GM19099 (cell line): ENCODE data around the gene SHROOM3.

ENCODE experiments used
- POLR2A ChIP-seq: IDR thresholded peaks from 3 replicates; pipeline ENCODE4 v1.6.1; 2011; ENCODE audit warnings: low read depth; ENCODE audit not compliant: insufficient read length; ENCODE audit errors: extremely low read depth

Gene SHROOM3

DNA sequence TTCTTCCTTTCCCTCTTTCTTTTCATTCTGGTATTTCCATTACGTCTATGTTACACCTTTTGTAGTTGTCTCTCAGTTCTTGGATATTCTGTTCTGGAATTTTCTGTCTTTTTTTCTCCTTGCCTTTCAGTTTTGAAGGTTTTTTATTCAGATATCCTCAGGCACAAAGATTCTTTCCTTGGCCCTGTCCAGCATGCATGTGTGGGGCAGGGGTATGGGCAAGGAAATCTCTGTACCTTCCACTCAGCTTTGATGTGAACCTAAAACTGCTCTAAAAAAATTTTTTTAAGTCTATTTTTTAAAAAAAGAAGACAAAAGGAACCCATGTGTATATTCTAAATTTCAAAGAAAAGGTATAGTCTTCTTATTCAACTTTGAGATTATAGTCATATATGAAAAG, 282.4 kb downstream of the SHROOM3 start:
- no peak for TF ChIP-seq POLR2A

DNA sequence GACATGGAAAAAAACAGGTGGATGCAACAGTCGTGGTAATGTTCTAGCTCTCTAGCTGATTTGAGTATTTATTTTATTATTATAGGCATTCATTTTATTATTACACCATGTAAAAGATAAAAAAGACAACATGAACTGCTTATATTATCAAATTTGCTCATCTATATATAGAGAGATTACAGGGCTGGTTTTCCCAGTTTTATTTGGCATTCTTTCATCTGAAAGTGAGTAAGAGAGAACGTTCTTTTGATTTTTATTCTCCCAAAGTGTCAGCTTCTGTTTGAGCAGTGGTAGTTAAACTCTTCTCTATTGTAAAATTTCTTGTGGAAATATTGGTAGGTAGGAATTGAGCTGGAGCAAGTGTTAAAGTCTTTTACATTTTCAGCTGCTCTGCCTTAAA, 283.0 kb downstream of the SHROOM3 start:
- no peak for TF ChIP-seq POLR2A

- no peak for TF ChIP-seq POLR2A
Observed at GRCh38 chr4:76718831-76719230, 283.8 kb downstream of the SHROOM3 start.

DNA sequence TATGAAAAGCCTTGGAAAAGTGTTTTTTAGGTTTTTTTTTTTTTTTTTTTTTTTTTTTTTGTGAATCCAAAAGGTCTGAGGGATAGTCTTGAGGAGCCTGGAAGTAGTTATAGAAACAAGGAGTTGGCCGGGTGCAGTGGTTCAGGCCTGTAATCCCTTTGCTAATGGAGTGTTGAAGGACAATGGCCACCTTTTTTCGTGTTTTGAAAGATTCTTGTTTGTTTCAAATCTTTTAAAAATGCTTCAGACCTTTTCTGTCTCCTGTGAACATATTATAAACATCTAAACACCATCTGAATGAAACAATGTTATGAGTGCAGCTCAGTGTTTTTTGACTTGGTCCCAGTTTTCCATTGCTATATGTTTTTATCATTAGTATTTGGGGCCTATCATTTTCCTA, 285.1 kb downstream of the SHROOM3 start:
- TF ChIP-seq POLR2A, result no peak

GRCh38 chr4:76722838-76723237, 287.8 kb downstream of the SHROOM3 start:
- no peak for TF ChIP-seq POLR2A

GRCh38 chr4:76723373-76723772, 288.3 kb downstream of the SHROOM3 start:
- TF ChIP-seq POLR2A, result no peak

DNA sequence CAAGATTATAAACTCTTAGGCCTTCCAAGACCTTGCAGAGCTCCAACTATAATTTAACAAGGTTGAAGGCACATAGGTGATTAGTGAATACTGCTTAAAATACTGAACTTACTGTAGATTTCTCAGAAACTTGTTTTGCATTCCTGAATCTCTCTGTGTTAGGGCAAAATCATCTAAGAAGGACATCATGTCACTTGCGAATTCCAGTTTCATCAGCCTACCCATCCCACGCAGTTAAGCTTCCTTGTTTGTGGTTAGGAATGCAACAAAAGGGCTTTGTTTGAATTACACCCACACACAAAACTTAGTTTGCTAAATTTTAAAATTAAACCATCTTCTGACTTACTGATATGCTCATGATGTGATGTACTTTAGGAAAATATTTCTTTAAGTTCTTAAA, 288.9 kb downstream of the SHROOM3 start:
- TF ChIP-seq POLR2A, result no peak

GRCh38 chr4:76725039-76725438, 290.0 kb downstream of the SHROOM3 start:
- no peak for TF ChIP-seq POLR2A

DNA sequence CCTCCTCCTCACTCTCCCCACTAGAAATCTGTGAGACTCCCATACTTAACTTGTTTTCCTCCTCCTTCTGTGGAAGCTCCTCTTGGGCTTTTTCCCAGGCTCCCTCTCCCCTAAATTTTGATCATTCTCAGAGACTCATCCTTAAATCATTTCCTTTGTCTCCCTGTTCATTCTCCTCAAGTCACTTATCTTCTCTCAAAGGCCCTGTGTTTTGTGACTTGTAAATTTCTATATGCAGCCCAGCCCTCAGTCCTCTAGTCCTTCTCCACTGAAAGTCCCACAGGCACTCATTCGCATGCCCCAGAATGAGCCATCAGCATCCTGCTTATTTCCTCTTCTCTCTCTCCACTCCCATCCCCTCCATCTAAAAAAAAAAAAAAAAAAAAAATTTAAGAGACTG, 291.1 kb downstream of the SHROOM3 start:
- TF ChIP-seq POLR2A, result no peak

DNA sequence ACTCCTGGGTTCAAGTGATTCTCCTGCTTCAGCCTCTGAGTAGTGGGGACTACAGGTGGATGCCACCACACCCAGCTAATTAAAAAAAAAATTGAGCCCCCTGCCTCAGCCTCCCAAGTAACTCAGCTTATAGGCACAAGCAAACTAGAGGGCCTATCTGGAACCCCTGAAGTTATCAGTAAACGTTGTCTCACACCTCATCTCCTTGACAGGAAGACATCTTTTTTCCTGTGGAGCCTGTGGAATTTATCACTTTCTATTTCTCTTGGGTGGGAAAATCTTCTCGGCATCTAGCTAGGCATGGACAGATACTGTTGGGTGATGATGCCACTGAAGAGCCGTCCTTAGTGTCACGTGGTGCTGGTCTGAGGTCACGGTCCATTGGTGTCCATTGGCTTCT, 291.6 kb downstream of the SHROOM3 start:
- TF ChIP-seq POLR2A, result no peak

- TF ChIP-seq POLR2A, result no peak
Observed at GRCh38 chr4:76729460-76729859, 294.4 kb downstream of the SHROOM3 start.

GRCh38 chr4:76729980-76730379, 295.0 kb downstream of the SHROOM3 start:
- no peak for TF ChIP-seq POLR2A

- TF ChIP-seq POLR2A, result no peak
Observed at GRCh38 chr4:76732246-76732645, 297.2 kb downstream of the SHROOM3 start.

DNA sequence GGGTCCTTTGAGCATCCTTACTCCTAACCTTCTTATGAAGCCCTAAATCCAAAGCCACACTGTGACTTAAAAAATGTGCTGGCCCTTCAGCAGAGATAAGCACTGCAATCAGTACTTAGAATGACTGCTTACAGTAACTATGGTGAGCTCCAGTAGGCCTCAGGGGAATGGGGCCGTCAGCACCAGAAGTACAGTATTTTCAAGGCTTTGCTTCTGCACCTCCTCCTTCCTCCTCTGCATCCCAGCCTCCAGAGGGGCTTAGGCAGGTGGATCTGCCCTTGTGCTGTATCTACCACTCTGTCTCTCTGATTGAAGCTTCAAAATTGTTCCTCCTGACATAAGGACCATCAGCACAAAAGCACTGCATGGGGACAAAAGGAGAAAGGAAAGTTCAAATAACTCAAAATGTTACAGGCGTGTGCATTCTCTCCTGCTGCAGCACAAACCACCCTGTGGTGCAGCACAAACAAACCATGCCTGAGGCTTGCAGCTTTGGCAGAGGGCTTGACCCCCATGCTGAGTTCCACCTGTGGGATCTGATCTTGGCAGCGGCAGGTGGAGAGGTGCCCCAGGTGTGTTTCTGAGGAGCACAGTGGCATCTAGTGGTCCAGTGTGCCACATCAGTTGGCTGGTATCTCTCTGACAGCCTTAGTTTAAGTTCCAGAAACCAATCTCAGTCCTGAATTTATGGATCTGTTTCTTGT, 298.2 kb downstream of the SHROOM3 start:
- TF ChIP-seq POLR2A, result no peak

- TF ChIP-seq POLR2A, result no peak
Observed at GRCh38 chr4:76736414-76736813, 301.4 kb downstream of the SHROOM3 start.

GRCh38 chr4:76737180-76737579, 302.2 kb downstream of the SHROOM3 start:
- TF ChIP-seq POLR2A, result no peak

DNA sequence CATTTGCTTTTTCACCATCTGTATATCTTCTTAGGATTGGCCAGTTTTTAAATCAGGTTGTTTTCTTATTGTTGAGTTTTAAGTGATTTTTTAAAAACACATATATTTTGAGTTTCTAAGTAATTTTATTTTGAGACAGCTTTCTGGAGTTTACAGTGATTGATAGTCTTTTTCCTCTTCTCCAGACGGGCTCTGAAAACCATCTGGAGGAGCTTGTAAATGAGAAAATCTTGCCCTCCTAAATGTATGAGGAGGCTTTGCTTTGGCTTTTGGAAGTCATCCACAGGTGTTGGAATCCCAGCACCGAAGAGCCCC, 302.7 kb downstream of the SHROOM3 start:
- TF ChIP-seq POLR2A, result no peak
